IMR-90 (cell line): ENCODE results near the gene TIE1. TPM values are rescaled to one million over a fixed set of nuclear protein-coding genes. Genes with fewer than 3 reads are reported as not detected.

Source experiments
- ATAC-seq: fragments of 200-7000 bp; cut with Tn5 transposase; 2 replicates; pipeline ENCODE4 v1.9.1; 2020; ENCODE audit warnings: low read depth, mild to moderate bottlenecking, moderate library complexity
- BruUV-seq: library from RNA; stranded (reverse); fragments of 400-500 nt; replicated peaks from 2 replicates; lab custom pipeline; 2021; lab: Mats Ljungman, UMichigan
- CTCF ChIA-PET: fragments of 300-600 bp; formaldehyde crosslinking; extraction: SDS; loops from one replicate; lab custom pipeline; 2021; ENCODE audit warnings: antibody characterized with exemption; lab: Yijun Ruan, JAX
- POLR2A ChIA-PET: fragments of 300-600 bp; sonication (Branson Sonifier 250); formaldehyde crosslinking; loops from one replicate; lab custom pipeline; 2022; ENCODE audit warnings: antibody characterized with exemption; ENCODE audit not compliant: unreplicated experiment; lab: Charles Lee
- DNase-seq: peaks from one replicate; pipeline ENCODE4 v3.0.0; 2013
- H2AFZ ChIP-seq: replicated peaks from 2 replicates; pipeline ENCODE3; 2013; ENCODE audit warnings: low read length, mild to moderate bottlenecking; ENCODE audit not compliant: poor library complexity
- H2AK5ac ChIP-seq: 2 replicates; pipeline ENCODE4 v1.6.1; 2013; ENCODE audit warnings: low read depth, low read length, inconsistent platforms
- H2AK9ac ChIP-seq: replicated peaks from 2 replicates; pipeline ENCODE3; 2013; ENCODE audit warnings: mild to moderate bottlenecking, low read depth, low read length, moderate library complexity; ENCODE audit not compliant: poor library complexity
- H2BK120ac ChIP-seq: 2 replicates; pipeline ENCODE4 v1.6.1; 2013; ENCODE audit warnings: low read depth, low read length, inconsistent platforms
- H2BK15ac ChIP-seq: 3 replicates; pipeline ENCODE4 v1.6.1; 2013; ENCODE audit warnings: low read depth, low read length, inconsistent platforms
- H2BK20ac ChIP-seq: 2 replicates; pipeline ENCODE4 v1.6.1; 2013; ENCODE audit warnings: low read depth, mild to moderate bottlenecking, inconsistent platforms, low read length, moderate library complexity
- H2BK5ac ChIP-seq: 2 replicates; pipeline ENCODE4 v1.6.1; 2013; ENCODE audit warnings: mild to moderate bottlenecking, low read depth, low read length, inconsistent platforms; ENCODE audit not compliant: poor library complexity, severe bottlenecking
- H3K14ac ChIP-seq: replicated peaks from 2 replicates; pipeline ENCODE4 v1.6.1; 2013; ENCODE audit warnings: low read depth, low read length, inconsistent platforms
- H3K18ac ChIP-seq: 2 replicates; pipeline ENCODE4 v1.6.1; 2013; ENCODE audit warnings: low read depth, low read length, control low read depth
- H3K23ac ChIP-seq: 2 replicates; pipeline ENCODE4 v1.6.1; 2013; ENCODE audit warnings: low read depth, low read length, inconsistent platforms
- H3K27ac ChIP-seq: 2 replicates; pipeline ENCODE4 v1.5.1; 2013; ENCODE audit warnings: mild to moderate bottlenecking, control low read depth, low read length; ENCODE audit not compliant: insufficient read depth
- H3K27me3 ChIP-seq: 2 replicates; pipeline ENCODE4 v1.6.1; 2013; ENCODE audit warnings: low read length; ENCODE audit not compliant: control insufficient read depth, insufficient read depth
- H3K36me3 ChIP-seq: 2 replicates; pipeline ENCODE4 v1.6.1; 2013; ENCODE audit warnings: low read length, mixed read lengths; ENCODE audit not compliant: control insufficient read depth, insufficient read depth
- H3K4ac ChIP-seq: 2 replicates; pipeline ENCODE4 v1.6.1; 2013; ENCODE audit warnings: low read depth, low read length, inconsistent platforms
- H3K4me1 ChIP-seq: 2 replicates; pipeline ENCODE4 v1.6.1; 2013; ENCODE audit warnings: low read length, mixed read lengths; ENCODE audit not compliant: control insufficient read depth, insufficient read depth
- H3K4me2 ChIP-seq: 2 replicates; pipeline ENCODE4 v1.6.1; 2013; ENCODE audit warnings: low read depth, mild to moderate bottlenecking, control low read depth, low read length, moderate library complexity
- H3K4me3 ChIP-seq: 2 replicates; pipeline ENCODE4 v1.5.1; 2013; ENCODE audit warnings: low read depth, mild to moderate bottlenecking, control low read depth, low read length, moderate library complexity; ENCODE audit not compliant: insufficient read depth
- H3K56ac ChIP-seq: 2 replicates; pipeline ENCODE4 v1.6.1; 2013; ENCODE audit warnings: low read length, inconsistent platforms; ENCODE audit not compliant: insufficient read depth; ENCODE audit errors: extremely low read depth
- H3K79me1 ChIP-seq, 2 experiments: 2 replicates each; pipeline ENCODE4 v1.6.1; 2013; ENCODE audit warnings: low read length in 2 of 2, inconsistent platforms in 1 of 2, low read depth in 1 of 2
- H3K9ac ChIP-seq: 2 replicates; pipeline ENCODE4 v1.6.1; 2013; ENCODE audit warnings: low read depth, low read length, control low read depth
- H3K9me1 ChIP-seq: 2 replicates; pipeline ENCODE4 v1.6.1; 2013; ENCODE audit warnings: low read length, inconsistent platforms; ENCODE audit not compliant: insufficient read depth
- H3K9me3 ChIP-seq: 2 replicates; pipeline ENCODE4 v1.6.1; 2013; ENCODE audit warnings: low read length; ENCODE audit not compliant: control insufficient read depth, insufficient read depth
- H4K20me1 ChIP-seq: 2 replicates; pipeline ENCODE4 v1.6.1; 2013; ENCODE audit warnings: low read length, inconsistent platforms; ENCODE audit not compliant: insufficient read depth
- H4K5ac ChIP-seq: 2 replicates; pipeline ENCODE4 v1.6.1; 2013; ENCODE audit warnings: mild to moderate bottlenecking, low read depth, low read length, control low read depth
- H4K8ac ChIP-seq, 2 experiments: 2 replicates each; pipeline ENCODE4 v1.6.1; 2013; ENCODE audit warnings: low read depth in 2 of 2, low read length in 2 of 2, control low read depth in 1 of 2, inconsistent platforms in 1 of 2
- H4K91ac ChIP-seq: 2 replicates; pipeline ENCODE4 v1.6.1; 2013; ENCODE audit warnings: low read depth, low read length, inconsistent platforms; ENCODE audit not compliant: insufficient read depth
- BHLHE40 ChIP-seq: fragments of 150-350 bp; IDR thresholded peaks from 2 replicates; pipeline ENCODE4 v1.6.1; 2016; ENCODE audit warnings: mild to moderate bottlenecking, low read depth, low read length
- CEBPB ChIP-seq: IDR thresholded peaks from 2 replicates; pipeline ENCODE4 v1.6.1; 2012; ENCODE audit warnings: low read depth, low read length, improper control_type of control experiment
- CHD1 ChIP-seq: IDR thresholded peaks from 2 replicates; pipeline ENCODE4 v1.6.1; 2012; ENCODE audit warnings: low read depth, low read length, improper control_type of control experiment
- FOS ChIP-seq: fragments of 150-350 bp; IDR thresholded peaks from 2 replicates; pipeline ENCODE4 v1.6.1; 2016; ENCODE audit warnings: low read depth, low read length
- MAFK ChIP-seq: IDR thresholded peaks from 2 replicates; pipeline ENCODE4 v1.6.1; 2012; ENCODE audit warnings: low read depth, low read length, improper control_type of control experiment
- MAZ ChIP-seq: IDR thresholded peaks from 2 replicates; pipeline ENCODE4 v1.6.1; 2012; ENCODE audit warnings: low read depth, mild to moderate bottlenecking, low read length, improper control_type of control experiment, moderate library complexity, borderline replicate concordance
- MXI1 ChIP-seq: IDR thresholded peaks from 2 replicates; pipeline ENCODE4 v1.6.1; 2012; ENCODE audit warnings: low read depth, mild to moderate bottlenecking, low read length, moderate library complexity, borderline replicate concordance
- NFE2L2 ChIP-seq: fragments of 150-350 bp; IDR thresholded peaks from 2 replicates; pipeline ENCODE4 v1.6.1; 2016; ENCODE audit warnings: low read depth, mild to moderate bottlenecking, low read length
- POLR2A ChIP-seq: IDR thresholded peaks from 2 replicates; pipeline ENCODE4 v1.6.1; 2012; ENCODE audit warnings: mild to moderate bottlenecking, low read depth, low read length
- RAD21 ChIP-seq: IDR thresholded peaks from 2 replicates; pipeline ENCODE4 v1.6.1; 2012; ENCODE audit warnings: low read length, improper control_type of control experiment
- RCOR1 ChIP-seq: IDR thresholded peaks from 2 replicates; pipeline ENCODE4 v1.6.1; 2012; ENCODE audit warnings: mild to moderate bottlenecking, low read length, improper control_type of control experiment; ENCODE audit not compliant: insufficient replicate concordance
- RFX5 ChIP-seq: IDR thresholded peaks from 2 replicates; pipeline ENCODE4 v1.8.0; 2012; ENCODE audit warnings: low read depth, mild to moderate bottlenecking, low read length, moderate library complexity
- SMC3 ChIP-seq: fragments of 150-350 bp; IDR thresholded peaks from 2 replicates; pipeline ENCODE4 v1.6.1; 2016; ENCODE audit warnings: low read depth, mild to moderate bottlenecking, antibody characterized with exemption, low read length, moderate library complexity
- USF2 ChIP-seq: fragments of 150-350 bp; IDR thresholded peaks from 2 replicates; pipeline ENCODE4 v1.6.1; 2017; ENCODE audit warnings: mild to moderate bottlenecking, antibody characterized with exemption, low read length, low read depth
- WGBS, 2 experiments: methylation state at CpG; one replicate each; pipeline versions ENCODE4 v1.1.5 to v1.1.7; 2013; ENCODE audit warnings: missing lambda C conversion rate in 2 of 2; ENCODE audit not compliant: insufficient read length in 1 of 2; ENCODE audit errors: extremely low coverage in 2 of 2; 5-methylcytosine and 5-hydroxymethylcytosine counted together
- dilution Hi-C: fragments of 300-500 bp; cut with HindIII; formaldehyde crosslinking; loops from one replicate; pipeline ENCODE4 v1.14.3; 2018; ENCODE audit warnings: low sequenced_read_pairs; ENCODE audit not compliant: unreplicated experiment
- in situ Hi-C: fragments of 300-500 bp; cut with MboI; formaldehyde crosslinking; loops from 3 replicates; pipeline ENCODE4 v1.14.3; 2019; ENCODE audit warnings: low sequenced_read_pairs, inconsistent platforms, mixed read lengths
- intact Hi-C: fragments of 100-400 bp; cut with micrococcal nuclease; formaldehyde crosslinking; loops from 2 replicates; pipeline ENCODE4 v1.10.0; 2022
- polyA plus RNA-seq, 3 experiments: library from polyadenylated mRNA; depleted of rRNA; stranded (reverse); fragments of >200 nt; gene quantifications; 2 replicates each; pipeline ENCODE4 v1.2.3, GENCODE V29; 2012; ENCODE audit warnings: low replicate concordance in 1 of 3
- total RNA-seq: library from RNA; depleted of rRNA; stranded (reverse); fragments of >200 nt; gene quantifications from 2 replicates; pipeline ENCODE4 v1.2.3, GENCODE V29; 2012
- TF ChIP-seq, protein P1 (sequence below): fragments of 150-350 bp; IDR thresholded peaks from 2 replicates; pipeline ENCODE4 v1.6.1; 2016; ENCODE audit warnings: low read depth, mild to moderate bottlenecking, low read length, moderate library complexity, borderline replicate concordance

Gene TIE1
- total and polyA plus RNA-seq, 2 of the 4 experiments (the other 2 are of a cell fraction), result 2.3 to 7.5 TPM

GRCh38 chr1:43312663-43313515, 12.1 kb downstream of the TIE1 start:
- no peak overlapping the region for H3K14ac ChIP-seq
- H3K9ac ChIP-seq, result no peak overlapping the region
- H3K4me2 ChIP-seq, result no peak overlapping the region

More at GRCh38 chr1:43312663-43313515, 12.1 kb downstream of the TIE1 start:
- no peak overlapping the region for H3K18ac ChIP-seq
- H2BK120ac ChIP-seq, result no peak overlapping the region
- H3K27me3 ChIP-seq, result peaks cover 2% of the 10 kb centered on the region; the same call in 1 of the 2 replicates
- no peak overlapping the region for H3K27ac ChIP-seq
- H2AK9ac ChIP-seq, result peak overlapping the region; percentile 70
- 0 out of 2 replicates have a peak, but pooled peaks cover 3% of the 10 kb centered on the region for H3K9me1 ChIP-seq
- H3K23ac ChIP-seq, result no peak overlapping the region
- peaks cover under 1% of the 10 kb centered on the region; the same call in 1 of the 2 replicates for H3K4me1 ChIP-seq
- TF ChIP-seq FOS (no peak), RFX5 (no peak), NFE2L2 (no peak), CEBPB (no peak), POLR2A (no peak), RAD21 (no peak), MXI1 (no peak), CHD1 (no peak), RCOR1 (no peak), USF2 (no peak), SMC3 (no peak), MAFK (no peak), MAZ (no peak), BHLHE40 (no peak)
- TF ChIP-seq, protein P1, sequence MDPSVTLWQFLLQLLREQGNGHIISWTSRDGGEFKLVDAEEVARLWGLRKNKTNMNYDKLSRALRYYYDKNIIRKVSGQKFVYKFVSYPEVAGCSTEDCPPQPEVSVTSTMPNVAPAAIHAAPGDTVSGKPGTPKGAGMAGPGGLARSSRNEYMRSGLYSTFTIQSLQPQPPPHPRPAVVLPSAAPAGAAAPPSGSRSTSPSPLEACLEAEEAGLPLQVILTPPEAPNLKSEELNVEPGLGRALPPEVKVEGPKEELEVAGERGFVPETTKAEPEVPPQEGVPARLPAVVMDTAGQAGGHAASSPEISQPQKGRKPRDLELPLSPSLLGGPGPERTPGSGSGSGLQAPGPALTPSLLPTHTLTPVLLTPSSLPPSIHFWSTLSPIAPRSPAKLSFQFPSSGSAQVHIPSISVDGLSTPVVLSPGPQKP, result no peak
- ChIA-PET POLR2A (no interaction called here), CTCF (no interaction called here)
- H3K56ac ChIP-seq, result no peak overlapping the region
- DNase-seq (no peak), ATAC-seq (no peak)
- no peak overlapping the region for H2BK15ac ChIP-seq
- H3K4ac ChIP-seq, result no peak overlapping the region
- H2BK5ac ChIP-seq, result no peak overlapping the region
- in situ Hi-C loops, result no loop called here
- no peaks in the 10 kb centered on the region for H3K79me1 ChIP-seq
- H2BK20ac ChIP-seq, result no peak overlapping the region
- no peak overlapping the region for H4K5ac ChIP-seq
- intact Hi-C loops, result no loop called here
- H2AK5ac ChIP-seq, result no peak overlapping the region
- no peak overlapping the region for H2AFZ ChIP-seq
- no peaks in the 10 kb centered on the region for H3K36me3 ChIP-seq
- dilution Hi-C loops, result no loop called here
- no peaks in the 10 kb centered on the region for H3K9me3 ChIP-seq
- 89% methylated on average over 9 of the region's 24 CpGs; no CpG with 5 or more reads in 1 of the 2 experiments for WGBS, 2 experiments
- H3K4me3 ChIP-seq, result no peak overlapping the region
- BruUV-seq, result no TSS peak
- H4K8ac ChIP-seq, result no peak overlapping the region
- H4K20me1 ChIP-seq, result no peaks in the 10 kb centered on the region; the same call in 1 of the 2 replicates
- no peak overlapping the region for H4K91ac ChIP-seq
